HepG2 (cell line): ENCODE results near the gene ABCB6. TPM values are rescaled to one million over a fixed set of nuclear protein-coding genes. Genes with fewer than 3 reads are reported as not detected.

Source experiments
- AGO2 ChIP-seq: fragments of 200-400 bp; formaldehyde crosslinking; optimal IDR thresholded peaks from 2 replicates; pipeline ENCODE3; 2017; ENCODE audit warnings: mild to moderate bottlenecking, low read depth, low read length, moderate library complexity
- CENPX ChIP-seq: sonication (generic); formaldehyde crosslinking; IDR thresholded peaks from 2 replicates; pipeline ENCODE4 v1.9.0; 2021; ENCODE audit warnings: mild to moderate bottlenecking, missing genetic modification reagents, moderate library complexity
- EP300 ChIP-seq, 3 experiments: sonication (generic) in 1 of 3; formaldehyde crosslinking in 1 of 3; IDR thresholded peaks; 2 replicates each; pipeline versions ENCODE4 v1.5.1 to v1.6.1; 2011 to 2020; ENCODE audit warnings: low read depth in 2 of 3, low read length in 2 of 3, borderline replicate concordance in 1 of 3, improper control_type of control experiment in 1 of 3, mild to moderate bottlenecking in 1 of 3, missing genetic modification reagents in 1 of 3, moderate library complexity in 1 of 3
- HNF1B ChIP-seq: sonication (generic); formaldehyde crosslinking; IDR thresholded peaks from 2 replicates; pipeline ENCODE4 v1.5.1; 2020; ENCODE audit warnings: mild to moderate bottlenecking, moderate library complexity, missing genetic modification reagents
- NFKB2 ChIP-seq: sonication (generic); formaldehyde crosslinking; IDR thresholded peaks from 2 replicates; pipeline ENCODE4 v1.4.0; 2020; ENCODE audit warnings: missing genetic modification reagents, borderline replicate concordance
- PAF1 ChIP-seq: IDR thresholded peaks from 2 replicates; pipeline ENCODE4 v1.6.1; 2016; ENCODE audit warnings: missing genetic modification reagents, missing compliant biosample characterization
- PBX3 ChIP-seq: sonication (generic); formaldehyde crosslinking; IDR thresholded peaks from 2 replicates; pipeline ENCODE4 v1.8.1; 2023; ENCODE audit warnings: missing genetic modification reagents, inconsistent platforms, borderline replicate concordance
- SAP130 ChIP-seq: IDR thresholded peaks from 2 replicates; pipeline ENCODE4 v1.6.1; 2016; ENCODE audit warnings: low read depth
- SRSF9 ChIP-seq: fragments of 200-400 bp; formaldehyde crosslinking; IDR thresholded peaks from 2 replicates; pipeline ENCODE4 v1.6.1; 2018; ENCODE audit warnings: borderline replicate concordance, mild to moderate bottlenecking, low read depth, low read length; ENCODE audit not compliant: insufficient read depth, poor library complexity, severe bottlenecking
- THAP7 ChIP-seq: sonication (generic); formaldehyde crosslinking; IDR thresholded peaks from 2 replicates; pipeline ENCODE4 v1.8.1; 2023; ENCODE audit warnings: mild to moderate bottlenecking, missing genetic modification reagents
- ZBTB7B ChIP-seq: sonication (generic); formaldehyde crosslinking; IDR thresholded peaks from 2 replicates; pipeline ENCODE4 v1.4.0; 2020; ENCODE audit warnings: missing genetic modification reagents
- ZIK1 ChIP-seq: sonication (generic); formaldehyde crosslinking; IDR thresholded peaks from 2 replicates; pipeline ENCODE4 v1.5.0; 2020; ENCODE audit warnings: mild to moderate bottlenecking, low read depth, missing genetic modification reagents, borderline replicate concordance
- ZNF138 ChIP-seq: sonication (generic); formaldehyde crosslinking; IDR thresholded peaks from 2 replicates; pipeline ENCODE4 v1.5.0; 2020; ENCODE audit warnings: mild to moderate bottlenecking, low read depth, missing genetic modification reagents
- ZNF350 ChIP-seq: sonication (generic); formaldehyde crosslinking; IDR thresholded peaks from 2 replicates; pipeline ENCODE4 v1.4.0; 2020; ENCODE audit warnings: mild to moderate bottlenecking, low read depth, missing genetic modification reagents, borderline replicate concordance
- ZNF639 ChIP-seq: conservative IDR thresholded peaks from 2 replicates; pipeline ENCODE4 v1.6.1; 2018; ENCODE audit warnings: missing genetic modification reagents
- ZNF7 ChIP-seq: IDR thresholded peaks from 2 replicates; pipeline ENCODE4 v1.6.1; 2016; ENCODE audit warnings: missing biosample characterization, missing genetic modification reagents
- ZNF782 ChIP-seq: sonication (generic); formaldehyde crosslinking; IDR thresholded peaks from 2 replicates; pipeline ENCODE4 v1.4.0; 2020; ENCODE audit warnings: missing genetic modification reagents, mild to moderate bottlenecking, borderline replicate concordance
- ZNF784 ChIP-seq: sonication (generic); formaldehyde crosslinking; IDR thresholded peaks from 2 replicates; pipeline ENCODE4 v1.5.1; 2020; ENCODE audit warnings: missing genetic modification reagents, mild to moderate bottlenecking, borderline replicate concordance
- ZUFSP ChIP-seq: sonication (generic); formaldehyde crosslinking; IDR thresholded peaks from 2 replicates; pipeline ENCODE4 v1.9.0; 2021; ENCODE audit warnings: missing genetic modification reagents, mild to moderate bottlenecking, borderline replicate concordance
- polyA plus RNA-seq, 8 experiments: library from polyadenylated mRNA; depleted of rRNA in 3 of 8; stranded (reverse) in 7 of 8; unstranded in 1 of 8; fragments of >200 nt; fragmentation: Illumina TruSeq in 4 of 8; extraction: Trizol in 4 of 8; gene quantifications; 2 replicates each; pipeline versions ENCODE4 v1.2.1 to v1.2.3, GENCODE V29; 2011 to 2016; ENCODE audit warnings: low read depth in 4 of 8, missing spikeins in 1 of 8, mixed read lengths in 1 of 8; ENCODE audit not compliant: insufficient read depth in 1 of 8
- total RNA-seq, 5 experiments: library from RNA; depleted of rRNA; stranded (reverse); fragments of >200 nt; fragmentation: Illumina TruSeq; extraction: Trizol; gene quantifications; 2 replicates each; pipeline ENCODE4 v1.2.3, GENCODE V29; 2016; ENCODE audit warnings: low read depth in 1 of 5

Gene ABCB6
- total and polyA plus RNA-seq, 2 of the 13 experiments (the other 11 are each of a cell fraction or from before 2014, with no cell fraction given) = 91.1 to 137 TPM

GRCh38 chr2:219253753-219254589 is 35.2 kb upstream of the ABCB6 start, which contains the start of gene TUBA4A (continued):
- TF ChIP-seq HNF1B (CRISPR knock-in tag) (peak; percentile 86), ZUFSP (no peak), SAP130 (CRISPR knock-in tag) (peak; percentile 61), ZIK1 (CRISPR knock-in tag) (peak; percentile 84; the same call in 1 of the 2 replicates), ZNF784 (0 out of 2 replicates have a peak, but pooled peaks have one; percentile 31), ZNF350 (no peak), ZNF138 (CRISPR knock-in tag) (0 out of 2 replicates have a peak, but pooled peaks have one; percentile 55), CENPX (CRISPR knock-in tag) (no peak), NFKB2 (peak; percentile 20; the same call in 1 of the 2 replicates), EP300 (IDR thresholded peaks at IDR 0.05; ENCODE audit: low read depth in 2 of 2, low read length in 2 of 2) (no peak), EP300 (CRISPR knock-in tag; IDR thresholded peaks at IDR 0.05; ENCODE audit: borderline replicate concordance) (no peak), SRSF9 (no peak), ZNF639 (CRISPR knock-in tag) (no peak), PBX3 (CRISPR knock-in tag) (0 out of 2 replicates have a peak, but pooled peaks have one; percentile 27), ZNF782 (CRISPR knock-in tag) (peak; percentile 64), ZBTB7B (CRISPR knock-in tag) (peak; percentile 60), ZNF7 (CRISPR knock-in tag) (no peak), THAP7 (CRISPR knock-in tag) (peak; percentile 59; the same call in 1 of the 2 replicates), PAF1 (CRISPR knock-in tag) (no peak), AGO2 (peak; percentile 12)
